Activated T-cell treated with anti-CD3 and anti-CD28 coated beads, Interleukin-2, amount 50 U/mL, for 1 hour (primary cell): ENCODE measurements around the gene TRIM27.
"Not testable (repeated sequence)": the region's sequence is repeated elsewhere in the genome, so short reads cannot be mapped to it uniquely, and the experiment has no call there.

Experiments
- DNase-seq: peaks from one replicate; pipeline ENCODE4 v3.0.0-alpha.2; 2020

TRIM27 gene

DNA sequence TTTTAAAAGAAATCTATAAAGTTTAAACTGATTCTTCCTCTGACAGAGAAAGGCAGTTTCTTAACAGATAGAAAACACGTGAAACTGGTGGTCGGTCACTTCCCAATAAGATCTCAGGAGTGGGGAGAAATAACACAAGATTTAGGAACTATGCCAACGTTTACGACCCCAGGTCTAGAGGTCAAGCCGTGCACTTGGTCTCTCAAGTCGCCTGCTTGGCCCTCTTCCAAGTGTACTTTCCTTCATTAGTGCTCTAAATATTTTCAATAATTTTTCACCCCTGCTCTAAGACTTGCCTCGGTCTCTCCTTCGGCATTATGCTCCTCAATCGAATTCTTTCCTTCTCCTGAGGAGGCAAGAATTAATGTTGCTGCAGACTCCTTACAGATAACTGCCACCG, 61.7 kb downstream of the TRIM27 start:
- DNase-seq: no peak

DNA sequence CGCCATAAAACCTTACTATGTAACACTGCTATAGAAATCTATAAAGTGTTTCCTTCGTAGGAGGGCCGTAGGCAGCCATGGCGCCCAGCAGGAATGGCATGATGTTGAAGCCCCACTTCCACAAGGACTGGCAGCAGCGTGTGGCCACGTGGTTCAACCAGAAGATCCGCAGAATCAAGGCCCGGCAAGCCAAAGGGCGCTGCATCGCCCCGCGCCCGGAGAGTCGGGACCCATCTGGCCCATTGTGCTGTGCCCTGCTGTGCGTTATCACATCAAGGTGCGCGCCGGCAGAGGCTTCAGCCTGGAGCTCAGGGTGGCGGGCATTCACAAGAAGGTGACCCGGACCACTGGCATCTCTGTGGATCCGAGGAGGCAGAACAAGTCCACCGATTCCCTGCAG, 62.4 kb downstream of the TRIM27 start:
- DNase-seq: no peak

DNA sequence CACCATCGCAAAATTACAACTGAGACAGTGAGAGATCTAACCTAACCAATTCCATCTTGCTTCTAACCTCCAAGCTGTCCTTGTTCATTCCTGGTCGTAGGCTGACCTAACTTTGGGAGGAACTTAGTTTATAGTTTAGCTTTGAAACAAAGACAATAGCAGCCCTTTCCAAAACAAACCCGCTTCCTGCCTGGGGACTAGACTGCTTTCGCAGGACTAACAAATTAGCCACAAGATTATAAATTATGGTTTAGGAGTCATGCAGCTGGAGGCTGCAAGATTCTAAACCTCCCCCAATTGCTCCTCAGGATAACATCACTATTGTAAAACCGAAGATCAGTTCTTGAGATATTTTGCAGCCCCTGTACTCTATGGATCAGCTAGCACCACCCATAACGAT, 63.2 kb downstream of the TRIM27 start:
- DNase-seq: no peak

DNA sequence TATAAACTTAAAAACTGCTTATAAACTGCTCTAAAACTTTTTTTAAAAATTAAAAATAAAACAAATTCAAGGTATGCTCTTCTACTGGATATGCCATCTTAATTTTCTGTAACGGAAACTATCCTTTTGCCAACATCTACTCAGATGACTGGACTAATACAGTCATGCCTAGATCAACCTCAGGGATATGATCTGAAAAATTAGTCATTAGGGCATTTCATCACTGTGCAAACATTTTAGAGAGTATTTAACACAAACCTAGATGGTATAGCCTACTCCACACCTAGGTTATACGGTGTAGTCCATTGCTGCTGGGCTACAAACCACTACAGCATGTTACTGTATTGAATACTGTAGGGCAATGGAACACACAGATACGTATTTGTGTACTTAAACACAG, 64.8 kb downstream of the TRIM27 start:
- DNase-seq: no peak

DNA sequence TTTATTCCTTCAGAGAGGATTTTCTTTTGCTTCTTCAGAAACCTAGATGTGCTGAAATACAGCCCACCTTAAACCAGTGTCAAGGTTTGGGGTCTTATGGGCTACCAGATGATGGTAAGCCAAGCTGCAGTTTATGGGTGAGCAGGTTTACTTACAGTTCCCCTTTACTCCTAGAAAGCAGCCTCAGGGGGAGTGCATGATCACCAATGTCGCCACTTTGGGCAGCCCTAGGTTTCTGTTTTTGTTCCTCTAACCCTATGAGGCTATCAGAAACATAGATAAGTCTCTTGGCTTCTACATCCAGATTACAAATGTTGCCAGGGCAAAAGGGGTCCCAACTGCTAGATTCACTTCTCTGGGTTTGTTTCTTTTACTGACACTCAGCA, 67.2 kb downstream of the TRIM27 start:
- DNase-seq: no peak

DNA sequence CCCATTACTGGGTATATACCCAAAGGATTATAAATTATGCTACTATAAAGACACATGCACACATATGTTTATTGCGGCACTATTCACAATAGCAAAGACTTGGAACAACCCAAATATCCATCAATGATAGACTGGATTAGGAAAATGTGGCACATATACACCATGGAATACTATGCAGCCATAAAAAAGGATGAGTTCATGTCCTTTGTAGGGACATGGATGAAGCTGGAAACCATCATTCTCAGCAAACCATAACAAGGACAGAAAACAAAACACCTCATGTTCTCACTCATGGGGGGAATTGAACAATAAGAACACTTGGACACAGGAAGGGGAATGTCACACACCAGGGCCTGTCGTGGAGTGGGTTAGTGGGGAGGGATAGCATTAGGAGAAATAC, 69.4 kb downstream of the TRIM27 start:
- DNase-seq: not testable (repeated sequence)
